ENCODE measurements around the gene CTNNA2.

Gene CTNNA2

GRCh38 chr2:80135001-80135400 lies 622.1 kb downstream of the CTNNA2 start:
- TF ChIP-seq SIN3A (IDR thresholded peaks at IDR 0.05; ENCODE audit: borderline replicate concordance, insufficient read depth, low read length) (no peak), TAF1 (IDR thresholded peaks at IDR 0.05; ENCODE audit: borderline replicate concordance, insufficient read depth, low read length) (no peak), FOXP2 (optimal IDR thresholded peaks at IDR 0.05; ENCODE audit: borderline replicate concordance, extremely low read depth, extremely low read length, insufficient read depth) (no peak), POLR2AphosphoS5 (IDR thresholded peaks at IDR 0.05; ENCODE audit: low read depth, low read length) (no peak)
- TF ChIP-seq, protein P1, sequence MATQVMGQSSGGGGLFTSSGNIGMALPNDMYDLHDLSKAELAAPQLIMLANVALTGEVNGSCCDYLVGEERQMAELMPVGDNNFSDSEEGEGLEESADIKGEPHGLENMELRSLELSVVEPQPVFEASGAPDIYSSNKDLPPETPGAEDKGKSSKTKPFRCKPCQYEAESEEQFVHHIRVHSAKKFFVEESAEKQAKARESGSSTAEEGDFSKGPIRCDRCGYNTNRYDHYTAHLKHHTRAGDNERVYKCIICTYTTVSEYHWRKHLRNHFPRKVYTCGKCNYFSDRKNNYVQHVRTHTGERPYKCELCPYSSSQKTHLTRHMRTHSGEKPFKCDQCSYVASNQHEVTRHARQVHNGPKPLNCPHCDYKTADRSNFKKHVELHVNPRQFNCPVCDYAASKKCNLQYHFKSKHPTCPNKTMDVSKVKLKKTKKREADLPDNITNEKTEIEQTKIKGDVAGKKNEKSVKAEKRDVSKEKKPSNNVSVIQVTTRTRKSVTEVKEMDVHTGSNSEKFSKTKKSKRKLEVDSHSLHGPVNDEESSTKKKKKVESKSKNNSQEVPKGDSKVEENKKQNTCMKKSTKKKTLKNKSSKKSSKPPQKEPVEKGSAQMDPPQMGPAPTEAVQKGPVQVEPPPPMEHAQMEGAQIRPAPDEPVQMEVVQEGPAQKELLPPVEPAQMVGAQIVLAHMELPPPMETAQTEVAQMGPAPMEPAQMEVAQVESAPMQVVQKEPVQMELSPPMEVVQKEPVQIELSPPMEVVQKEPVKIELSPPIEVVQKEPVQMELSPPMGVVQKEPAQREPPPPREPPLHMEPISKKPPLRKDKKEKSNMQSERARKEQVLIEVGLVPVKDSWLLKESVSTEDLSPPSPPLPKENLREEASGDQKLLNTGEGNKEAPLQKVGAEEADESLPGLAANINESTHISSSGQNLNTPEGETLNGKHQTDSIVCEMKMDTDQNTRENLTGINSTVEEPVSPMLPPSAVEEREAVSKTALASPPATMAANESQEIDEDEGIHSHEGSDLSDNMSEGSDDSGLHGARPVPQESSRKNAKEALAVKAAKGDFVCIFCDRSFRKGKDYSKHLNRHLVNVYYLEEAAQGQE (IDR thresholded peaks at IDR 0.05; ENCODE audit: insufficient read depth in 1 of 2, low read depth in 2 of 2, low read length in 2 of 2), result no peak

- no peak for TF ChIP-seq FOXP2 (optimal IDR thresholded peaks at IDR 0.05; ENCODE audit: borderline replicate concordance, extremely low read depth, extremely low read length, insufficient read depth)
- no peak for TF ChIP-seq TAF1 (IDR thresholded peaks at IDR 0.05; ENCODE audit: borderline replicate concordance, insufficient read depth, low read length)
- no peak for TF ChIP-seq SIN3A (IDR thresholded peaks at IDR 0.05; ENCODE audit: borderline replicate concordance, insufficient read depth, low read length)
- no peak for TF ChIP-seq POLR2AphosphoS5 (IDR thresholded peaks at IDR 0.05; ENCODE audit: low read depth, low read length)
- TF ChIP-seq, protein P1 (IDR thresholded peaks at IDR 0.05; ENCODE audit: insufficient read depth in 1 of 2, low read depth in 2 of 2, low read length in 2 of 2), result no peak
These were observed 623.5 kb downstream of the CTNNA2 start for GRCh38 chr2:80136338-80136737.

GRCh38 chr2:80139001-80139400 lies 626.1 kb downstream of the CTNNA2 start:
- TF ChIP-seq TAF1 (IDR thresholded peaks at IDR 0.05; ENCODE audit: borderline replicate concordance, insufficient read depth, low read length), result no peak
- TF ChIP-seq, protein P1 (IDR thresholded peaks at IDR 0.05; ENCODE audit: insufficient read depth in 1 of 2, low read depth in 2 of 2, low read length in 2 of 2), result no peak
- no peak for TF ChIP-seq SIN3A (IDR thresholded peaks at IDR 0.05; ENCODE audit: borderline replicate concordance, insufficient read depth, low read length)
- no peak for TF ChIP-seq FOXP2 (optimal IDR thresholded peaks at IDR 0.05; ENCODE audit: borderline replicate concordance, extremely low read depth, extremely low read length, insufficient read depth)
- no peak for TF ChIP-seq POLR2AphosphoS5 (IDR thresholded peaks at IDR 0.05; ENCODE audit: low read depth, low read length)

DNA sequence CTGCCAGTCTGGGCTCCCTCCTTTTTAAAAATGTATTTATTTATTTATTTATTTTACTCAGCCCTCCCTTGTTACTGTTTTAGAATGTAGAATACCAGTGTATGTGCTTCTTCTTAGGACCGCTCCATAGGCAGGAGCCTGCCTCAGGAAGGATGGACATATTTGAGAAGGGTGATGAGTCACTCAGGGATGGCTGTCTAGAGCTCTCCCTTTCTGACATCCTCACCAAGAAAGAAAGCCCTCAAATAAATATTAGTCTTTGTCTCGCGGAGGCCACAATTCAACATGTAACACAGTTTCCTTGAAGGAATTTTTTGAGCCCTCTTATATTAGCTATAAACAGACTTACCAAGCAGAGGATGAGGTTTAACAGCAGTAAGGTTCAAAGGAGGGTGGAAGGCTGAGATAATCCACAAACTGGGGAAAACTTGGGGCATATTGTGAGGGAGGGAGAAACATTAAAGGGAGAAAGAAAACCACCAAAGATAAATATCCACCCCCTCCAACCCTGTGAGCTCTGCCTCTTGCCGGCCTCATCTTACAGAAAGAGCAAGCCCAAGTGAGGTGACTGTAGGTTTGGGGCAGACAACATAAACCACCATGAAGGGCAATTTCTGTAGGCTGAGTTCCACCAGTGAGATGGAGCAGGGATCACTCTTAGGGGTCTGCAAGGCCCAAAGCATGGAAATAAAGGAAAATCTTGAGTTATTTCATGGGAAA lies 628.3 kb downstream of the CTNNA2 start:
- TF ChIP-seq, protein P1 (IDR thresholded peaks at IDR 0.05; ENCODE audit: insufficient read depth in 1 of 2, low read depth in 2 of 2, low read length in 2 of 2), result no peak
- TF ChIP-seq POLR2AphosphoS5 (IDR thresholded peaks at IDR 0.05; ENCODE audit: low read depth, low read length) (no peak), SIN3A (IDR thresholded peaks at IDR 0.05; ENCODE audit: borderline replicate concordance, insufficient read depth, low read length) (no peak), FOXP2 (optimal IDR thresholded peaks at IDR 0.05; ENCODE audit: borderline replicate concordance, extremely low read depth, extremely low read length, insufficient read depth) (no peak), TAF1 (IDR thresholded peaks at IDR 0.05; ENCODE audit: borderline replicate concordance, insufficient read depth, low read length) (no peak)
